Neural progenitor cell (in vitro differentiated cells): ENCODE data around the gene ZFYVE21.

Source experiments
- CTCF ChIP-seq: fragments of 200-600 bp; sonication (generic); IDR thresholded peaks from 2 replicates; pipeline ENCODE4 v1.5.1; 2017; ENCODE audit warnings: antibody characterized with exemption, mild to moderate bottlenecking
- EZH2 ChIP-seq: fragments of 200-600 bp; sonication (generic); IDR thresholded peaks from 2 replicates; pipeline ENCODE4 v1.6.1; 2017; ENCODE audit warnings: antibody characterized with exemption, mild to moderate bottlenecking, moderate library complexity
- EZH2phosphoT487 ChIP-seq: fragments of 200-600 bp; sonication (generic); IDR thresholded peaks from 2 replicates; pipeline ENCODE4 v1.6.1; 2017; ENCODE audit warnings: antibody characterized with exemption

GRCh38 chr14:103782376-103782775, 66.8 kb downstream of the ZFYVE21 start:
- TF ChIP-seq CTCF, result no peak
- no peak for TF ChIP-seq EZH2
- no peak for TF ChIP-seq EZH2phosphoT487
